HepG2 (cell line): Measurements from ENCODE around the gene DPH2. TPM values are rescaled to one million over a fixed set of nuclear protein-coding genes. Genes with fewer than 3 reads are reported as not detected.

ENCODE experiments used
- ATAC-seq: fragments of 200-7000 bp; cut with Tn5 transposase; 3 replicates; pipeline ENCODE4 v1.9.1; 2020; ENCODE audit warnings: mild to moderate bottlenecking, moderate library complexity
- BruUV-seq: library from RNA; stranded (reverse); fragments of 400-500 nt; replicated peaks from 2 replicates; lab custom pipeline; 2021; lab: Mats Ljungman, UMichigan
- CTCF ChIA-PET: fragments of 300-600 bp; formaldehyde crosslinking; extraction: SDS; loops from one replicate; lab custom pipeline; 2021; ENCODE audit warnings: low total read pairs, inconsistent platforms, low intra/inter-chr PET ratio; lab: Yijun Ruan, JAX
- POLR2A ChIA-PET: fragments of 350-600 bp; sonication (Branson Sonifier 250); formaldehyde crosslinking; loops from one replicate; lab custom pipeline; 2020; ENCODE audit warnings: antibody characterized with exemption, inconsistent platforms; lab: Yijun Ruan, JAX
- DNase-seq: peaks from one replicate; pipeline ENCODE4 v3.0.0-alpha.2; 2015; ENCODE audit warnings: low spot score
- FAIRE-seq: peaks from 3 replicates; lab custom pipeline; 2011; peaks lifted over from hg19 to GRCh38; lab: Jason Lieb, UNC
- H2AFZ ChIP-seq: one replicate; pipeline ENCODE4 v1.6.1; 2011; ENCODE audit warnings: low read length, inconsistent platforms
- H3K27ac ChIP-seq: fragments of 300-600 bp; 3 replicates; pipeline ENCODE4 v1.8.0; 2011; ENCODE audit warnings: mixed run types, mild to moderate bottlenecking, mixed read lengths, low read length, inconsistent platforms; ENCODE audit not compliant: insufficient read depth; ENCODE audit errors: extremely low read length
- H3K27me3 ChIP-seq, 2 experiments: fragments of 200-600 bp in 1 of 2; 2 replicates in 1 of 2; 3 replicates in 1 of 2; pipeline versions ENCODE4 v1.6.0 to v1.8.0; 2011; ENCODE audit warnings: low read length in 2 of 2, mild to moderate bottlenecking in 2 of 2, moderate library complexity in 2 of 2, inconsistent platforms in 1 of 2; ENCODE audit not compliant: insufficient read depth in 2 of 2, control insufficient read depth in 1 of 2
- H3K36me3 ChIP-seq, 2 experiments: fragments of 200-600 bp in 1 of 2; replicated peaks in 1 of 2; 2 replicates in 1 of 2; 3 replicates in 1 of 2; pipeline versions ENCODE4 v1.5.1 to v1.8.0; 2011; ENCODE audit warnings: low read length in 2 of 2, inconsistent platforms in 1 of 2; ENCODE audit not compliant: insufficient read depth in 2 of 2, control insufficient read depth in 1 of 2
- H3K4me1 ChIP-seq: 2 replicates; pipeline ENCODE4 v1.5.1; 2012; ENCODE audit warnings: low read length, inconsistent platforms; ENCODE audit not compliant: insufficient read depth
- H3K4me2 ChIP-seq: 2 replicates; pipeline ENCODE4 v1.6.0; 2011; ENCODE audit warnings: low read depth, low read length, inconsistent platforms
- H3K4me3 ChIP-seq, 3 experiments: fragments of 200-600 bp in 1 of 3; sonication (generic), shearing (Covaris generic) in 1 of 3; replicated peaks in 1 of 3; 2 replicates each; pipeline ENCODE4 v1.5.1; 2011 to 2016; ENCODE audit warnings: low read length in 3 of 3, inconsistent platforms in 2 of 3, low read depth in 2 of 3, mild to moderate bottlenecking in 2 of 3, control low read depth in 1 of 3, mixed read lengths in 1 of 3; ENCODE audit not compliant: insufficient read depth in 1 of 3
- H3K79me2 ChIP-seq: one replicate; pipeline ENCODE4 v1.6.1; 2011; ENCODE audit warnings: low read length, inconsistent platforms; ENCODE audit not compliant: insufficient read depth
- H3K9ac ChIP-seq: 2 replicates; pipeline ENCODE4 v1.6.0; 2011; ENCODE audit warnings: mild to moderate bottlenecking, low read depth, low read length, inconsistent platforms; ENCODE audit not compliant: insufficient read depth
- H3K9me3 ChIP-seq: 2 replicates; pipeline ENCODE4 v1.5.1; 2012; ENCODE audit warnings: mild to moderate bottlenecking, low read length
- H4K20me1 ChIP-seq: 2 replicates; pipeline ENCODE4 v1.6.0; 2011; ENCODE audit warnings: inconsistent platforms, mild to moderate bottlenecking, low read length, moderate library complexity; ENCODE audit not compliant: insufficient read depth
- SMAD3 ChIP-seq: sonication (generic); formaldehyde crosslinking; IDR thresholded peaks from 2 replicates; pipeline ENCODE4 v1.4.0; 2020; ENCODE audit warnings: missing genetic modification reagents
- ZNF160 ChIP-seq: sonication (generic); formaldehyde crosslinking; IDR thresholded peaks from 2 replicates; pipeline ENCODE4 v1.8.0; 2022; ENCODE audit warnings: mild to moderate bottlenecking, inconsistent platforms, missing genetic modification reagents
- WGBS: methylation state at CpG from one replicate; pipeline ENCODE4 v1.1.6; 2017; ENCODE audit warnings: low lambda C conversion rate; 5-methylcytosine and 5-hydroxymethylcytosine counted together
- in situ Hi-C: cut with HindIII; loops from 2 replicates; pipeline ENCODE4 v1.10.0; 2017; ENCODE audit warnings: low pct_unique_long_range_greater_than_20kb; ENCODE audit not compliant: extremely low pct_ligation_motif_present
- intact Hi-C: fragments of 100-400 bp; cut with micrococcal nuclease; formaldehyde crosslinking; loops from one replicate; pipeline ENCODE4 v1.10.0; 2022; ENCODE audit not compliant: unreplicated experiment
- polyA plus RNA-seq, 8 experiments: library from polyadenylated mRNA; depleted of rRNA in 3 of 8; stranded (reverse) in 7 of 8; unstranded in 1 of 8; fragments of >200 nt; fragmentation: Illumina TruSeq in 4 of 8; extraction: Trizol in 4 of 8; gene quantifications; 2 replicates each; pipeline versions ENCODE4 v1.2.1 to v1.2.3, GENCODE V29; 2011 to 2016; ENCODE audit warnings: low read depth in 4 of 8, missing spikeins in 1 of 8, mixed read lengths in 1 of 8; ENCODE audit not compliant: insufficient read depth in 1 of 8
- total RNA-seq, 5 experiments: library from RNA; depleted of rRNA; stranded (reverse); fragments of >200 nt; fragmentation: Illumina TruSeq; extraction: Trizol; gene quantifications; 2 replicates each; pipeline ENCODE4 v1.2.3, GENCODE V29; 2016; ENCODE audit warnings: low read depth in 1 of 5
- TF ChIP-seq, protein P1 (sequence below): sonication (generic); formaldehyde crosslinking; IDR thresholded peaks from 2 replicates; pipeline ENCODE4 v1.5.0; 2020; ENCODE audit warnings: mild to moderate bottlenecking, missing genetic modification reagents, borderline replicate concordance
- TF ChIP-seq, protein P2 (sequence below): sonication (generic); formaldehyde crosslinking; IDR thresholded peaks from one replicate; pipeline ENCODE4 v1.5.1; 2020; ENCODE audit warnings: mild to moderate bottlenecking, missing genetic modification reagents; ENCODE audit errors: not compliant biosample characterization

The DPH2 gene
- total and polyA plus RNA-seq, 2 of the 13 experiments (the other 11 are each of a cell fraction or from before 2014, with no cell fraction given) = 32.2 to 38.3 TPM

DNA sequence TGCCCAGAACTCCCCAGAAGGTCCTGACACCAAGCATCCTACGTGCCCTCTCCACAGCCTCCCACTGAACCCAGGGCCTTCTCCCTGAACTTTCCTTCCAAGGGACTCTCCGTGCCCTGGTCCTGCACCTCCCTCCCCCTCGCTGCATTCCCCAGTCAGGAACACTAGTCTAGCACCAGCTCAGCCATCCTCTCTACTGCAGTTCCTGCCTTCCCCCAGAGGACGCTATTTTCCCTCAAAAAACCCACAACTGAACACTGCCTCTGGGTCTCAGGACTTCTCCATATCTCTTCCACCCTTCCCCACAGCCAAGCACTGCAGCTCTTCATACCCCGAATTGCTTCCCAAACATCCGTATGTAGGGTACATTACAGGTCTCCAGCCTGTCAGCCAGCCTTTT is 48.8 kb upstream of the DPH2 start:
- FAIRE-seq = no peak
- in situ Hi-C loops (no loop called here), intact Hi-C loops (no loop called here)
- H4K20me1 ChIP-seq = no peaks in the 10 kb centered on the region
- DNase-seq = no peak
- no TSS peak for BruUV-seq
- WGBS = 93% methylated on average over 6 of the region's 6 CpGs
- H3K9me3 ChIP-seq = no peaks in the 10 kb centered on the region
- no peaks in the 10 kb centered on the region for H3K79me2 ChIP-seq
- no peak overlapping the region for H3K27ac ChIP-seq
- H3K9ac ChIP-seq = no peak overlapping the region
- H3K4me2 ChIP-seq = no peak overlapping the region
- TF ChIP-seq, protein P1, sequence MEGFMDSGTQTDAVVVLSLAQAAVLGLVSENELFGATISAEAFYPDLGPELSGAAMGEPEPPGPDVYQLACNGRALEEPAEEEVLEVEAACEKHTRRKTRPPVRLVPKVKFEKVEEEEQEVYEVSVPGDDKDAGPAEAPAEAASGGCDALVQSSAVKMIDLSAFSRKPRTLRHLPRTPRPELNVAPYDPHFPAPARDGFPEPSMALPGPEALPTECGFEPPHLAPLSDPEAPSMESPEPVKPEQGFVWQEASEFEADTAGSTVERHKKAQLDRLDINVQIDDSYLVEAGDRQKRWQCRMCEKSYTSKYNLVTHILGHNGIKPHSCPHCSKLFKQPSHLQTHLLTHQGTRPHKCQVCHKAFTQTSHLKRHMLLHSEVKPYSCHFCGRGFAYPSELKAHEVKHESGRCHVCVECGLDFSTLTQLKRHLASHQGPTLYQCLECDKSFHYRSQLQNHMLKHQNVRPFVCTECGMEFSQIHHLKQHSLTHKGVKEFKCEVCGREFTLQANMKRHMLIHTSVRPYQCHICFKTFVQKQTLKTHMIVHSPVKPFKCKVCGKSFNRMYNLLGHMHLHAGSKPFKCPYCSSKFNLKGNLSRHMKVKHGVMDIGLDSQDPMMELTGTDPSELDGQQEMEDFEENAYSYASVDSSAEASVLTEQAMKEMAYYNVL (CRISPR knock-in tag) = no peak
- TF ChIP-seq, protein P2, sequence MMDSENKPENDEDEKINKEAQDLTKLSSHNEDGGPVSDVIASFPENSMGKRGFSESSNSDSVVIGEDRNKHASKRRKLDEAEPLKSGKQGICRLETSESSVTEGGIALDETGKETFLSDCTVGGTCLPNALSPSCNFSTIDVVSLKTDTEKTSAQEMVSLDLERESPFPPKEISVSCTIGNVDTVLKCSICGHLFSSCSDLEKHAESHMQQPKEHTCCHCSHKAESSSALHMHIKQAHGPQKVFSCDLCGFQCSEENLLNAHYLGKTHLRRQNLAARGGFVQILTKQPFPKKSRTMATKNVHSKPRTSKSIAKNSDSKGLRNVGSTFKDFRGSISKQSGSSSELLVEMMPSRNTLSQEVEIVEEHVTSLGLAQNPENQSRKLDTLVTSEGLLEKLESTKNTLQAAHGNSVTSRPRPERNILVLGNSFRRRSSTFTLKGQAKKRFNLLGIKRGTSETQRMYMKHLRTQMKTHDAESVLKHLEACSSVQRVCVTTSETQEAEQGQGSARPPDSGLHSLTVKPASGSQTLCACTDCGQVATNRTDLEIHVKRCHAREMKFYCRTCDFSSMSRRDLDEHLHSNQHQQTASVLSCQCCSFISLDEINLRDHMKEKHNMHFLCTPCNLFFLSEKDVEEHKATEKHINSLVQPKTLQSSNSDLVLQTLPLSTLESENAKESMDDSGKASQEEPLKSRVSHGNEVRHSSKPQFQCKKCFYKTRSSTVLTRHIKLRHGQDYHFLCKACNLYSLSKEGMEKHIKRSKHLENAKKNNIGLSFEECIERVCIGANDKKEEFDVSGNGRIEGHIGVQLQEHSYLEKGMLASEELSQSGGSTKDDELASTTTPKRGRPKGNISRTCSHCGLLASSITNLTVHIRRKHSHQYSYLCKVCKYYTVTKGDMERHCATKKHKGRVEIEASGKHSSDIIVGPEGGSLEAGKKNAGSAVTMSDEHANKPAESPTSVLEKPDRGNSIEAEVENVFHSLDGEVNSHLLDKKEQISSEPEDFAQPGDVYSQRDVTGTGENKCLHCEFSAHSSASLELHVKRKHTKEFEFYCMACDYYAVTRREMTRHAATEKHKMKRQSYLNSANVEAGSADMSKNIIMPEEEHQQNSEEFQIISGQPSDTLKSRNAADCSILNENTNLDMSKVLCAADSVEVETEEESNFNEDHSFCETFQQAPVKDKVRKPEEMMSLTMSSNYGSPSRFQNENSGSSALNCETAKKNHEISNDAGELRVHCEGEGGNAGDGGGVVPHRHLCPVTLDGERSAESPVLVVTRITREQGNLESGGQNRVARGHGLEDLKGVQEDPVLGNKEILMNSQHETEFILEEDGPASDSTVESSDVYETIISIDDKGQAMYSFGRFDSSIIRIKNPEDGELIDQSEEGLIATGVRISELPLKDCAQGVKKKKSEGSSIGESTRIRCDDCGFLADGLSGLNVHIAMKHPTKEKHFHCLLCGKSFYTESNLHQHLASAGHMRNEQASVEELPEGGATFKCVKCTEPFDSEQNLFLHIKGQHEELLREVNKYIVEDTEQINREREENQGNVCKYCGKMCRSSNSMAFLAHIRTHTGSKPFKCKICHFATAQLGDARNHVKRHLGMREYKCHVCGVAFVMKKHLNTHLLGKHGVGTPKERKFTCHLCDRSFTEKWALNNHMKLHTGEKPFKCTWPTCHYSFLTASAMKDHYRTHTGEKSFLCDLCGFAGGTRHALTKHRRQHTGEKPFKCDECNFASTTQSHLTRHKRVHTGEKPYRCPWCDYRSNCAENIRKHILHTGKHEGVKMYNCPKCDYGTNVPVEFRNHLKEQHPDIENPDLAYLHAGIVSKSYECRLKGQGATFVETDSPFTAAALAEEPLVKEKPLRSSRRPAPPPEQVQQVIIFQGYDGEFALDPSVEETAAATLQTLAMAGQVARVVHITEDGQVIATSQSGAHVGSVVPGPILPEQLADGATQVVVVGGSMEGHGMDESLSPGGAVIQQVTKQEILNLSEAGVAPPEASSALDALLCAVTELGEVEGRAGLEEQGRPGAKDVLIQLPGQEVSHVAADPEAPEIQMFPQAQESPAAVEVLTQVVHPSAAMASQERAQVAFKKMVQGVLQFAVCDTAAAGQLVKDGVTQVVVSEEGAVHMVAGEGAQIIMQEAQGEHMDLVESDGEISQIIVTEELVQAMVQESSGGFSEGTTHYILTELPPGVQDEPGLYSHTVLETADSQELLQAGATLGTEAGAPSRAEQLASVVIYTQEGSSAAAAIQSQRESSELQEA = no peak
- TF ChIP-seq ZNF160 (CRISPR knock-in tag) (no peak), SMAD3 (no peak)
- H3K27me3 ChIP-seq = no peaks in the 10 kb centered on the region
- ChIA-PET POLR2A (no interaction called here), CTCF (no interaction called here)
- no peaks in the 10 kb centered on the region for H3K4me1 ChIP-seq
- ATAC-seq = peak; percentile 22; the same call in 1 of the 3 replicates
- H3K4me3 ChIP-seq = no peak overlapping the region
- no peak overlapping the region for H2AFZ ChIP-seq
- H3K36me3 ChIP-seq = peaks cover 0 to 3% of the 10 kb centered on the region in 2 experiments; a peak in 1 of 5 replicates
